Measurements from ENCODE around the gene SHOC2. TPM values are rescaled to one million over a fixed set of nuclear protein-coding genes. Genes with fewer than 3 reads are reported as not detected.

SHOC2 gene
- total and polyA plus RNA-seq, 2 of the 4 experiments (the other 2 are of a cell fraction): 13.4 to 47.5 TPM

DNA sequence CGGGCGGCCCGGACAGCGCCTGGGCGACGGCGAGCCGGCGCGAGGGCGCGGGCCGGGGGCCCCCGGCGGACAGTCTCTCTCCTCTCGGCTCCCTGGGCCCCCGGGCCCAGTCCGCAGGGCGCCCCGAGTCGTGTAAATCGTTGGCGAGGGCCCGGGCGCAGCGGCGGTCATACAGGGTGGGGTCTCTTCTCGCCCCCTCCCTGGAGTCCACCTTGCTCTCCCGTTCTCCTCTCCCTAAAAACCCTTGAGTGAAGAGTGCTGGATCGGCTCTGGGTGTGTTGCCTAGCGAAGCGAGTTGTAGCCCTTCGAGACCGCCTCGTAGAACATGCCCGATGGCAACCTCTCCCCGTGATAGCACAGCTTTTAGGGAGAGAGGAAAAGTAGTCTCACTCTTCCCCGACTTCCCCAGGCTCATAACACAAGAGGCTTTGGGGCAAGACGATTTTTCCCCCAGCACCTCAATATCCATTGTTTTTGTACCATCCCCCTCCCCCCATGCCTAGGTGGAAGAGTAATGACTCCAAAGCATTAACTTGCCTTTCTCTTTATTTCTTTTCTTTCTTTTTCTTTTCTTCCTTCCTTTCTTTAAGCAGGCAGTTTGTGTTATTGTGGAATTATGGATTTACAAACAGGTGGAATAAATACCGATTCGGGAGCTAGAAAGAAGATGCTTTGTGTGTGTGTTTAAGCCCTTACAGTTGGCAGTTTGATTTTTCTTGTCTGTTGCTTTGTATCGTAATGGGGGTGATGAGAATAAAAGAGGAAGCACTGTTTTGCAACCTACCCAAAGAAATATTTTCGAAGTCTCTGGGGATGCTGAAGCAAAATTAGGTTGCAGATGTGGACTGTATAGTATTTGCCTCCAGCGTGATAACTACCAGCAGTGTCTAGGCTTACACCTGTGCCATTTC is 822 bp downstream of the SHOC2 start:
- no peak overlapping the region for H2BK20ac ChIP-seq (ENCODE audit: low read depth, low read length)
- H3K9me1 ChIP-seq (ENCODE audit: insufficient read depth, low read length): peaks cover 4% of the 10 kb centered on the region
- peak overlapping the region; percentile 26 for H3K18ac ChIP-seq (ENCODE audit: low read depth, low read length)
- WGBS, 2 experiments (ENCODE audit: extremely low coverage in 2 of 2, insufficient read length in 1 of 2): 0% methylated on average over 4 of the region's 44 CpGs; no CpG with 5 or more reads in 1 of the 2 experiments
- peak overlapping the region; percentile 71 for H3K27ac ChIP-seq (ENCODE audit: insufficient read depth, low read length)
- H4K5ac ChIP-seq (ENCODE audit: low read depth, low read length): peak overlapping the region; percentile 31
- POLR2A ChIA-PET (ENCODE audit: unreplicated experiment): no interaction called here
- H2AK5ac ChIP-seq (ENCODE audit: low read depth, low read length): peak overlapping the region; percentile 54
- DNase-seq: peak; percentile 17
- peak overlapping the region; percentile 88 for H3K14ac ChIP-seq (replicated peaks; ENCODE audit: low read depth, low read length)
- peak overlapping the region; percentile 94 for H2AFZ ChIP-seq (replicated peaks; ENCODE audit: low read length, poor library complexity)
- H3K36me3 ChIP-seq (ENCODE audit: control insufficient read depth, insufficient read depth, low read length): no peaks in the 10 kb centered on the region
- H3K56ac ChIP-seq (ENCODE audit: extremely low read depth, insufficient read depth, low read length): peak overlapping the region; percentile 76
- peak overlapping the region; percentile 89 for H3K9ac ChIP-seq (ENCODE audit: low read depth, low read length)
- peaks cover 2% of the 10 kb centered on the region; the same call in 1 of the 2 replicates for H3K4me1 ChIP-seq (ENCODE audit: control insufficient read depth, insufficient read depth, low read length)
- in situ Hi-C loops (cut with MboI; ENCODE audit: low sequenced_read_pairs): no loop called here
- H3K23ac ChIP-seq (ENCODE audit: low read depth, low read length): peak overlapping the region; percentile 98
- no peak overlapping the region for H2BK120ac ChIP-seq (ENCODE audit: low read depth, low read length)
- TF ChIP-seq RCOR1 (IDR thresholded peaks at IDR 0.05; ENCODE audit: insufficient replicate concordance, low read length) (no peak), RAD21 (IDR thresholded peaks at IDR 0.05; ENCODE audit: low read length) (no peak), CHD1 (IDR thresholded peaks at IDR 0.05; ENCODE audit: low read depth, low read length) (0 out of 2 replicates have a peak, but pooled peaks have one; percentile 48)
- H3K27me3 ChIP-seq (ENCODE audit: control insufficient read depth, insufficient read depth, low read length): no peaks in the 10 kb centered on the region
- ATAC-seq (ENCODE audit: low read depth): peak; percentile 1
- H4K91ac ChIP-seq (ENCODE audit: insufficient read depth, low read depth, low read length): peak overlapping the region; percentile 43; the same call in 1 of the 2 replicates
- H3K9me3 ChIP-seq (ENCODE audit: control insufficient read depth, insufficient read depth, low read length): no peaks in the 10 kb centered on the region
- peak overlapping the region; percentile 53 to 63; a peak in 3 of 4 replicates for H4K8ac ChIP-seq (ENCODE audit: low read depth in 2 of 2, low read length in 2 of 2)
- H2BK5ac ChIP-seq (ENCODE audit: low read depth, low read length, poor library complexity, severe bottlenecking): peak overlapping the region; percentile 87
- peak overlapping the region; percentile 90 for H2AK9ac ChIP-seq (replicated peaks; ENCODE audit: low read depth, low read length, poor library complexity)
- H4K20me1 ChIP-seq (ENCODE audit: insufficient read depth, low read length): peaks cover 26% of the 10 kb centered on the region; the same call in 1 of the 2 replicates
- H3K4ac ChIP-seq (ENCODE audit: low read depth, low read length): peak overlapping the region; percentile 79
- H3K79me1 ChIP-seq (ENCODE audit: low read depth in 1 of 2, low read length in 2 of 2): peaks cover 6 to 30% of the 10 kb centered on the region in 2 experiments; a peak in 3 of 4 replicates
- intact Hi-C loops (cut with micrococcal nuclease): loop anchor here (2.0 to 10.0 kb wide), 5 partner anchors 77 to 675 kb away; partner anchors contain the start of gene SMNDC1
- BruUV-seq (replicated peaks): no TSS peak
- H2BK15ac ChIP-seq (ENCODE audit: low read depth, low read length): peak overlapping the region; percentile 68; the same call in 1 of the 3 replicates
- H3K4me2 ChIP-seq (ENCODE audit: low read depth, low read length): peak overlapping the region; percentile 87
- CTCF ChIA-PET: interaction anchor here (0.6 kb wide), 1 partner anchor 777 kb away, joined by 3 read pairs; no protein-coding TSS in a partner anchor
- dilution Hi-C loops (cut with HindIII; ENCODE audit: low sequenced_read_pairs, unreplicated experiment): no loop called here
- peak overlapping the region; percentile 76 for H3K4me3 ChIP-seq (ENCODE audit: insufficient read depth, low read depth, low read length)

Data from IMR-90 (cell line).